GM18858 (cell line): ENCODE results near the gene GFM1.
"Not testable (repeated sequence)": the region's sequence is repeated elsewhere in the genome, so short reads cannot be mapped to it uniquely, and the experiment has no call there.

ENCODE experiments used
- ATAC-seq: cut with Tn5 transposase; IDR thresholded peaks from one replicate; pipeline ENCODE4 v1.9.1; 2021; ENCODE audit not compliant: unreplicated experiment

GFM1 gene

DNA sequence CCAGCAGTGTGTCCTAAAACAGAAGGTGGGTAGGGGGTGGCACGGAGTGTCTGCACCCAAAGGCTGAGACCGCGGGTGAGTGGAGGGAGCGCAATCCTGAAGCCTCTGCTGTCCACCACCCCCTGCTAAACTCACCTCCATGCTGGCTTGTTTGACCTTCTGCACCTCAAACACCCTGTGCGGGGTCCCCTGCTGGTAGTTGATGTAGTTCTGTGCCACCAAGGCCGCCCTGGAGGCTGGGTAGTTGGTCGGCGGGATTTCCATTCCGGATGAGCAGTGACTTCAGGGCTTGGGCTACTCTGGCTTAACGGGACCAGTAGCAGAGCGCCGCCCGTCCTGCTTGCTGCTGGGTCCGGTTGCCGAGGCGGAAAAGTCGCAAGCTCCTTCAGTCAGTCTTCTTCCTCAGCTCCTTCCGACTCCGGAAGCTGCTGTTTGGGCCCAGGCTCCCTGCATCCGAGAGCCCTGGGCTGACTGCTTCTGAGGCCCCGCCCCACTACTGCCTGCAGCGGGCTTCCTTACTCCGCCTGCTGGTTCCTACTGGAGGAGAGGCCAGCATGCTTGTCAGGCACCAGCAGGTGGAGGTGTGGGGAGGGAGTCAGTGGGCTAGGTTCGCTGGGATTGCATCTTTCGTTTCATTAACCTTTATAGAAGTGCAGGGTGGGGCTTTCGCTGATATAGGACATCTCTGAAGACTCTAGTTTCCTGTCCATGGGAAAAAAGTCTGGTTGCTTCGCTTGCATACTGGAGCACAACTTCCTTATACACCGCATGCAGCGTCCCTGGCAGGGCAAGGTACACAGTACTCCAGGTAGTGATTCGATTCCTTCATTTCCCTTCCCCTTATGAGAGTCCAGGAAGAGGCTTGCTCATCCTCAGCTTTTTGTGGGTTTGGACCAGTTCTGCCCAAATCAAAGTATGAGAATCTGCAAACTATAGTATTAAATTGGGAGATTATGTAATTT, 28.2 kb downstream of the GFM1 start, which contains the start of gene LXN:
LXN (minus strand) TSS at position 434 of the 962 bp plus-strand sequence; CDS start at position 264, 170 bp downstream.
- ATAC-seq: peak; percentile 99

- ATAC-seq: no peak
Observed at GRCh38 chr3:158678687-158679086, 34.4 kb downstream of the GFM1 start.

DNA sequence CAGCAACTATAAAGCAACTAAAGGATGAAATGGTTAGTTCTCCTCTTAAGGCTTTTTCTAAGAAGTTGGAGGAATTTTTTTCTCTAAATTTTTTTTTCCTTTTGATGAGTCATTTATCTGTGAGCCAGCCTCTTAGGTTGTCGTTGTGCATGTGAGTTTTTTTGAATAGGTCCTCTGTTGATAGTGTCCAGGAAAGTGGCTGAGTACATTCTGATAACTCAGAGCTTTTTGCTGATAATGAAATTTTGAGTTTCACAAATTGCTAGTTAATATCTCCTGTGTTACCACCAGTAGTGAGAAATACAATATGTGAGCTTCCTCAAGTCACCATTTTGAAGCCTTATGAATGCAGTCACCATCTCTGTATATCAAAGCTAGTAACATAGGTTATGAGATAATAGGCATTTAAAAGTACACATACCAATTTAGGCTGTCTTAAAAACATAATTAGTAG, 35.2 kb downstream of the GFM1 start:
- ATAC-seq: no peak

DNA sequence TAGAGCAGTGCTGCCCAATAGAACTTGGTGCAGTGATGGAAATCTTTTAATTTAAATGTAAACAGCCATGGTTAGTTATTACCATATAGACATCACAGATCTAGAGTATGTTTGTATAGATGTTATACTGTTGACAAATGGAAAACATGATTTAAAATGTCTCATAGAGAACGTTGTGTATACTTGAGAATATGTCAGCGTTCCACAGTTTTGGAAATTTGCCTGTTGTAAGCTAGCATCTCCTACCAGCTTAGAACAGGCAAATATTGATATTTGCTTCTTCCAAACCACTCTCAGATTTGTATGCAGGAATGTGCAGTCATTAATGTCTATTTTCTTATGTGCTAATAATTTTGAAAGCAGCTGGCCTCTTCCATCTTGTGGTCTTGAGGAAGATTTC, 36.5 kb downstream of the GFM1 start:
- ATAC-seq: no peak

GRCh38 chr3:158683230-158683962, 39.1 kb downstream of the GFM1 start:
- no peak for ATAC-seq

GRCh38 chr3:158685159-158685558, 40.8 kb downstream of the GFM1 start:
- no peak for ATAC-seq

DNA sequence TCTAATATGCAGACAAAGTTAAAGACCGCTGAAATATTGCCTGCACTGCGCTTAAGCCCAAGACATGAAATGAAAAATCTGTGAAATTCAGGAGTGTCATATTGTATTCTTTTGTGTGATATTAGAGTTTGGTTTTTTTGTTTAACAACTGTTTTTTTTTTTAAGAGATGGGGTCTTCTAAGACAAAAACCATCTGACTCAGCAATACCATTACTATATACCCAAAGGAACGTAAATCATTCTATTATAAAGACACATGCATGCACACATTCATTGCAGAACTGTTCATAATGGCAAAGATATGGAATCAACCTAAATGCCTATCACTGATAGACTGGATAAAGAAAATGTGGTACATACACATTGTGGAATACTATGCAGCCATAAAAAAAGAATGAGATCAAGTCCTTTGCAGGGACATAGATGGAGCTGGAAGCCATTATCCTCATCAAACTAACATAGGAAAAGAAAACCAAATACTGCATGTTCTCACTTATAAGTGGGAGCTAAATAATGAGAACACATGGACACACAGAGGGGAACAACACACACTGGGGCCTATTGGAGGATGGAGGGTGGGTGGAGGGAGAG, 49.6 kb downstream of the GFM1 start:
- not testable (repeated sequence) for ATAC-seq

DNA sequence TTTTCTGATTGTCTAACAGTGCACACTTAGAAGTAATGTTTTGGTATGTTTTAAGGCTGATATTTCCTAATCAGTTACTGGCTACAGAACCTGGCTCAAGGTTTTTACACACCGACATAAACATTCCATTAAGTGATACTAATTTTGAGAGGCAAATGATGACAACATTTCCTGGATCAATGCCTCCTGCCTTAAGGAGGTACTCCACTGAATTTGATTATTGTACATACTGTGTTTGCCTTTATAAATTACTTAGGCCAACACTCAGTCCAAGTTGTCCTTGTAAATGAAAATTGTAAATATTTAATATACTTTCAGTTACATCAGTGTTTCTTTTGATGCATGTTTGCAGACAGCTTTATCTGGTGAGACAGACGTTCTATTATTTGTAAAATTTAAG, 52.3 kb downstream of the GFM1 start:
- ATAC-seq: no peak

- ATAC-seq: no peak
Observed at GRCh38 chr3:158700559-158700958, 56.2 kb downstream of the GFM1 start.

DNA sequence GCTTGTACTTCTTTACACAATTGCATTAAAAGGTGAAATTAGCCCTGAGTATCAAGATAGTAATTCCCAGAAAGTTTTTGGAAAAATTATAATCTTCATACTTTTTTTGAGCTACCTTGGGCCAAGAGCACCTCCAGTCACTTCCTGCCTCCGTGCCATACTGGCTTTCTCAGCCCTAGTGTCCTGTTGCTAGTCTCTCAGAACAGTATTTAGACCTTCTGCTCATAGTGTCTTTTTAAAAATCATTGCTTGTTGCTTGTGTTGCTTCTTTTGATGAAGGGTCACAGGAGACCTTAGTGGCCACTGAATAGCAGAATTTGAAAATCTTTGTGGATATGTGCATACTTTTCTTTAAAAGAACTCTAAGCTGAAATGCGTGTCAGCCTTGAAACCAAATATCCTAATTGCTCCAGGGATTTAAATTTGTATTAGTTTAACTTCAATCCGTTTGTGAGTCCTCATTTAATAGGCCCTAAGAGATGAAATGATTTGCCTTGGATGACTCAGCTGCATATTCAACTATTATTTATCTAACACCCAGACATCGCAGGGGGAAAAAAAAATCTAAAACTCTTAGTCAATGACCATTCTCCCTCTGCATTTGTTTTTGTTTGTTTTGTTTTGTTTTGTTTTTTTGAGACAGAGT, 57.2 kb downstream of the GFM1 start:
- ATAC-seq: no peak

GRCh38 chr3:158702815-158703481, 58.6 kb downstream of the GFM1 start:
- no peak for ATAC-seq

DNA sequence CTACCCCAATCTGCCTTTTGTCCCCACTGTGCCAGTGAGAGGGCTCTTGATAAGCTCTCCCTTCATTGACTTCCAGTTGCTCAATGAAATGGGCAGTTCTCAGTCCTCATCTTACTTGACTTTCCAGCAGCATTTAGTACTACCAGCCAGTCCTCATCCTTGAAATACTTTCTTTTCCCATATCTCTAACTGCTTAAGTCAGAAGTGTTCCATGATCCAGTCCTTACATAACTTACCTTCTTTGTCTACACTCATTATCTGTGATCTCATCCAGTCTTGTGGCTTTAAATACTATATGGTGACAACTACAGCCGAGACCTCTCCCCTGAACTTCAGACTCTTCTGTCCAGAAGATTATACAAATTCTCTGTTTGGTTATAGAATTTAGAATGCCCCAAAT, 59.2 kb downstream of the GFM1 start:
- no peak for ATAC-seq

DNA sequence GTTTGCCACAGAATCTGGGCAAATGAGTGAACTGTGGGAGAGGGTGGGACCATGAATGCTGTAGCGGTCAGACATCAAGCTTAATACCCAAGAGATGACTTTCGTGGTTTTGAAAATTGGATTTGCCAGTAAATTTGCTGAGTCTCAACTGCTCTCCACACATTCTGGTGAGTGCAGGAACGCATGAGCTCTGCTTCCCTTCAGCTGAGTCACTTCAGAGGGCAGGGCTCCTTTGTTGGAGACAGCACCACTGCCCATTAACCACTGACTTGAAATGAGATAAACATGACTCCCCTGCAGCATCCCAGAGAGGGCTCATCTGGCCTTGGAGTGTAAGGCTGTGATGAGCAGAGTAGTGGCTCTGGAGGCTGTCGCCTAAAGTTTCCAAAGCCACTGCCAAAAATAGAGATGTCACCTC, 65.3 kb downstream of the GFM1 start:
- ATAC-seq: no peak

DNA sequence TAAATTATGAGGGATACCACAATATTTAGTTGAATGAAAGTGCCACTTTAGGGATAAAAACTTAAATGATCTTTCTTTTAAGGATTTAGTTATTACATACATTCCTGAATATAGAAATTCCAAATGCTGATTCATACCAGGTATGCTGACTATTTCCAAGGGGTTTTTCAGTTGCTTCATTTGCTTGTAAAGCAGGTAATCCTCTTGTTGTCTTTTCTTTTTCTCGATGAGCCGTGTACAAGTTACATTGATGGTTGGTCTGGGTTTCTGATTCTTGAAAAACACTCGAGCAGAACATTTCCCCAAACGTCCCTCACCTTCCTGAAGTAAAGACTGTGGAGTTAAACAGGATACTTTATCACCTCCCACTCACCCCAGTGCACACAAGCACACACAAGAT, 66.3 kb downstream of the GFM1 start:
- no peak for ATAC-seq

DNA sequence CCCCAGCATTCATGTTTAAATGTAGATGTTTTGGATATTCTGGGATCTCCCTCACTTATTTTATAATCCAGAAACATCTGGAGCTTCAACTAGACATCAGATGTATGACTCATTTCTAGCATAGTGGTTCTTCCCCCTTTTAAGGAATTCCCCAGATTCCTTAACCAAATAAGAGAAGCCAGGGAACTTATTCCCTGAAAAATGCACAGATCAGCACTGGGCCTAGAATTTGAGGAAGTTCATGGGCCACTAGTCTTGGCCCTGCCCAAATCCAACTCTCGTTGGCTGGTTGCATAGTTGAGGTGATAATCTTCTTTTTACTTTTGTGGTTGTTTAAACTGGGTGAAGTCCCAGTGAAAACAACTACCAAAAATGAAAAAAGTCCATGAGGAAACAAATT, 67.6 kb downstream of the GFM1 start:
- ATAC-seq: no peak

DNA sequence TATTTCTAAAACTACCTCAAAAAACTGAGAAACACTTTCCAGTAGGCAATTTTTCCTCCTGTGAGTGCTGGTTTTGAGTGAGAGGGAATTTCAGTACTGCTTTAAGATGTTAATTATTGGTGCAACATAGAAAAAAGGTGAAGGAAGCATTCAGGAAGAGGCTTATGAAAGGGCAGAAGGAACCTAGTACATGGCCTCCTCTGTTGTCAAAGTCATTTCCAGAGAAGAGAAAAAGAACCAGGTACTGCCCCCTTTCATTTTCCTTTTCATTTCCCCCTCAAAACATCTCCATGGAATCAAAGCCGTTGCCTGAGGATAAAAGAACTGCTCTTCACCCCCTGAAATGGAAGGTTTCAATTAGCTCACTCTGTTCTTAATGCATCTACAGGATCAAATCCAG, 68.1 kb downstream of the GFM1 start:
- ATAC-seq: no peak

GRCh38 chr3:158713094-158713499, 68.8 kb downstream of the GFM1 start:
- no peak for ATAC-seq

GRCh38 chr3:158717576-158717975, 73.2 kb downstream of the GFM1 start:
- no peak for ATAC-seq

DNA sequence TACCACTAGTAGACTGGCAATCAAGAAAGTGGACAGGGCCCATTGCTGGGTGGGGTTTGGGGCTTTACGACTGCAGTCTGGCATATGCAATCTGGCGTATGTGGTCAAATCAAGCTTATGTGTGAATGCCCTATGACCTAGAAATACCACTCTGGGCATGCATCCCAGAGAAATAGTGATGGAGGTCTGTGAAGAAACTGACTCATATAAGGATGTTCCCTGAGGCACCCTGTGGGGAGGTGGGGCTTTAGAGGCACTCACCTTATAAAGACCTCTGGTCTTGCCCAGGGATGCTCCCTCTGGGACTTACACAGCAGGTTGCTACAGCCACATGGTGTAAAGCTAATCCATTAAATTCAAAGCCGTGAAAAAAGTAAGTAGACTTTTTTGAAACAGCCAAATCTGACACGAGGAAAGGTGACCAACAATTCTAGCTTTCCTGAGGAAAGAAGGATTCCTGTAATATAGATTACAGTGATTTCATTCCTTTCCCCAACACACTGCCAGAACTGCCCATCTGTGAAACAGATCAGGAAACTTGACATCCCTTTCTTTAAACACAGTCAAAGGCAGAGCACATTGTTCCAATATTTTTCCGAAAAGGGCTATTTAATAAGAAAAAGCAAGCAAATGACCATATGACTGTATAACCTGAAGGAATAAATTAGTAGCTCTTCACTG, 74.3 kb downstream of the GFM1 start:
- no peak for ATAC-seq

GRCh38 chr3:158722108-158722507, 77.8 kb downstream of the GFM1 start:
- no peak for ATAC-seq
